ENCODE results near the gene PAQR5. TPM values are rescaled to one million over a fixed set of nuclear protein-coding genes. Genes with fewer than 3 reads are reported as not detected.

PAQR5 gene
- total RNA-seq, 1 experiment from 2014 or later: 9.4 TPM

DNA sequence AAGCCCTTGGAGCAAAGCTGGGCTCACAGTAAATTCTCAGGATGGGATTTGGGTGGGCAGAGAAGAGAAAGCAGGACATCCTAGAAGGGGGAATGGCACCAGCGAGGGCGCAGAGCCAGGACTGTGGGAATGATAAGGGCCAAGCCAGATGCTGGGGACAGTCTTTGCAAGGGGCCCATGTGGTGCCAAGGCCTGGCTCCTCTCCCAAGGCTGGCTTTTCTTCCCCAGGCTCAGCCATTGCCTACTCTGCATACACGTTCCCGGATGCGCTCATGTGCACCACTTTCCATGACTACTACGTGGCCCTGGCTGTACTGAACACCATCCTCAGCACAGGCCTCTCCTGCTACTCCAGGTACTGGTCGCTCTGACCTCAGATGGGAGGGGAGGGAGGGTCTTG, 90.7 kb downstream of the PAQR5 start (continued):
- no peak for TF ChIP-seq ESRRA (CRISPR knock-in tag; IDR thresholded peaks at IDR 0.05; ENCODE audit: borderline replicate concordance)

DNA sequence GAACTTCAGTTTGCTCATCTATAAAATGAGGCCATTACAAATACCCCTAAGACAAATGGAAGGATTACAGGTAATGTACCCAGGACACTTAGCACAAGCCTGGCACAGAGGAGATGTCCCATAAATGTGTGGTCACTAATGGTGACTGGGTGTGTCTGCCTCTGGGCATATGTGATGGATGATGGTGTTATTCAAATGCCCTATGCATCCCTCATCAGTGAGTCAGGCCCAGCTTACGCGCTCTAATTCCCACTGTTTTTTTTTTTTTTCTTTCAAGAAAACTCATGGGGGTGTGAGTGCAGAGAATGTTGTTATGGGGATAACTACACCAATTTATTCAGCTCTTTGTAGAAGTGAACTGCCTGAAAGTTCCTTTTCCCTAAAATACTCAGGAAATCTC, 91.9 kb downstream of the PAQR5 start:
- H3K27me3 Mint-ChIP-seq (ENCODE audit: low read depth): no peaks in the 10 kb centered on the region
- no peaks in the 10 kb centered on the region; the same call in 1 of the 2 replicates for H3K36me3 Mint-ChIP-seq
- CTCF ChIA-PET: no interaction called here
- no peak overlapping the region for H3K27ac Mint-ChIP-seq
- ATAC-seq (no peak), DNase-seq (ENCODE audit: low spot score) (no peak)
- POLR2A ChIA-PET: no interaction called here
- TF ChIP-seq, protein P1, sequence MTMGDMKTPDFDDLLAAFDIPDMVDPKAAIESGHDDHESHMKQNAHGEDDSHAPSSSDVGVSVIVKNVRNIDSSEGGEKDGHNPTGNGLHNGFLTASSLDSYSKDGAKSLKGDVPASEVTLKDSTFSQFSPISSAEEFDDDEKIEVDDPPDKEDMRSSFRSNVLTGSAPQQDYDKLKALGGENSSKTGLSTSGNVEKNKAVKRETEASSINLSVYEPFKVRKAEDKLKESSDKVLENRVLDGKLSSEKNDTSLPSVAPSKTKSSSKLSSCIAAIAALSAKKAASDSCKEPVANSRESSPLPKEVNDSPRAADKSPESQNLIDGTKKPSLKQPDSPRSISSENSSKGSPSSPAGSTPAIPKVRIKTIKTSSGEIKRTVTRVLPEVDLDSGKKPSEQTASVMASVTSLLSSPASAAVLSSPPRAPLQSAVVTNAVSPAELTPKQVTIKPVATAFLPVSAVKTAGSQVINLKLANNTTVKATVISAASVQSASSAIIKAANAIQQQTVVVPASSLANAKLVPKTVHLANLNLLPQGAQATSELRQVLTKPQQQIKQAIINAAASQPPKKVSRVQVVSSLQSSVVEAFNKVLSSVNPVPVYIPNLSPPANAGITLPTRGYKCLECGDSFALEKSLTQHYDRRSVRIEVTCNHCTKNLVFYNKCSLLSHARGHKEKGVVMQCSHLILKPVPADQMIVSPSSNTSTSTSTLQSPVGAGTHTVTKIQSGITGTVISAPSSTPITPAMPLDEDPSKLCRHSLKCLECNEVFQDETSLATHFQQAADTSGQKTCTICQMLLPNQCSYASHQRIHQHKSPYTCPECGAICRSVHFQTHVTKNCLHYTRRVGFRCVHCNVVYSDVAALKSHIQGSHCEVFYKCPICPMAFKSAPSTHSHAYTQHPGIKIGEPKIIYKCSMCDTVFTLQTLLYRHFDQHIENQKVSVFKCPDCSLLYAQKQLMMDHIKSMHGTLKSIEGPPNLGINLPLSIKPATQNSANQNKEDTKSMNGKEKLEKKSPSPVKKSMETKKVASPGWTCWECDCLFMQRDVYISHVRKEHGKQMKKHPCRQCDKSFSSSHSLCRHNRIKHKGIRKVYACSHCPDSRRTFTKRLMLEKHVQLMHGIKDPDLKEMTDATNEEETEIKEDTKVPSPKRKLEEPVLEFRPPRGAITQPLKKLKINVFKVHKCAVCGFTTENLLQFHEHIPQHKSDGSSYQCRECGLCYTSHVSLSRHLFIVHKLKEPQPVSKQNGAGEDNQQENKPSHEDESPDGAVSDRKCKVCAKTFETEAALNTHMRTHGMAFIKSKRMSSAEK (CRISPR knock-in tag; IDR thresholded peaks at IDR 0.05; ENCODE audit: borderline replicate concordance): no peak
- TF ChIP-seq, protein P2, sequence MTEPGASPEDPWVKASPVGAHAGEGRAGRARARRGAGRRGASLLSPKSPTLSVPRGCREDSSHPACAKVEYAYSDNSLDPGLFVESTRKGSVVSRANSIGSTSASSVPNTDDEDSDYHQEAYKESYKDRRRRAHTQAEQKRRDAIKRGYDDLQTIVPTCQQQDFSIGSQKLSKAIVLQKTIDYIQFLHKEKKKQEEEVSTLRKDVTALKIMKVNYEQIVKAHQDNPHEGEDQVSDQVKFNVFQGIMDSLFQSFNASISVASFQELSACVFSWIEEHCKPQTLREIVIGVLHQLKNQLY (CRISPR knock-in tag; IDR thresholded peaks at IDR 0.05): no peak
- TF ChIP-seq ATF1 (CRISPR knock-in tag; IDR thresholded peaks at IDR 0.05): no peak
- TF ChIP-seq JAZF1 (CRISPR knock-in tag; IDR thresholded peaks at IDR 0.05): no peak
- no peak for TF ChIP-seq FOXJ3 (CRISPR knock-in tag; IDR thresholded peaks at IDR 0.05; ENCODE audit: borderline replicate concordance)
- no peak for TF ChIP-seq TCF7 (CRISPR knock-in tag; IDR thresholded peaks at IDR 0.05; ENCODE audit: low read depth)
- TF ChIP-seq, protein P3, sequence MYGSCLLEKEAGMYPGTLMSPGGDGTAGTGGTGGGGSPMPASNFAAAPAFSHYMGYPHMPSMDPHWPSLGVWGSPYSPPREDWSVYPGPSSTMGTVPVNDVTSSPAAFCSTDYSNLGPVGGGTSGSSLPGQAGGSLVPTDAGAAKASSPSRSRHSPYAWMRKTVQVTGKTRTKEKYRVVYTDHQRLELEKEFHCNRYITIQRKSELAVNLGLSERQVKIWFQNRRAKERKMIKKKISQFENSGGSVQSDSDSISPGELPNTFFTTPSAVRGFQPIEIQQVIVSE (CRISPR knock-in tag; IDR thresholded peaks at IDR 0.05; ENCODE audit: borderline replicate concordance): no peak
- no peak for TF ChIP-seq NFATC4 (CRISPR knock-in tag; IDR thresholded peaks at IDR 0.05)
- no peak for TF ChIP-seq KAT7 (CRISPR knock-in tag; IDR thresholded peaks at IDR 0.05; ENCODE audit: borderline replicate concordance)
- TF ChIP-seq ZNF396 (CRISPR knock-in tag; IDR thresholded peaks at IDR 0.05; ENCODE audit: borderline replicate concordance): no peak
- peaks cover 20% of the 10 kb centered on the region for H3K4me1 Mint-ChIP-seq
- no peak overlapping the region for H3K4me3 Mint-ChIP-seq
- H3K9me3 Mint-ChIP-seq: no peaks in the 10 kb centered on the region

DNA sequence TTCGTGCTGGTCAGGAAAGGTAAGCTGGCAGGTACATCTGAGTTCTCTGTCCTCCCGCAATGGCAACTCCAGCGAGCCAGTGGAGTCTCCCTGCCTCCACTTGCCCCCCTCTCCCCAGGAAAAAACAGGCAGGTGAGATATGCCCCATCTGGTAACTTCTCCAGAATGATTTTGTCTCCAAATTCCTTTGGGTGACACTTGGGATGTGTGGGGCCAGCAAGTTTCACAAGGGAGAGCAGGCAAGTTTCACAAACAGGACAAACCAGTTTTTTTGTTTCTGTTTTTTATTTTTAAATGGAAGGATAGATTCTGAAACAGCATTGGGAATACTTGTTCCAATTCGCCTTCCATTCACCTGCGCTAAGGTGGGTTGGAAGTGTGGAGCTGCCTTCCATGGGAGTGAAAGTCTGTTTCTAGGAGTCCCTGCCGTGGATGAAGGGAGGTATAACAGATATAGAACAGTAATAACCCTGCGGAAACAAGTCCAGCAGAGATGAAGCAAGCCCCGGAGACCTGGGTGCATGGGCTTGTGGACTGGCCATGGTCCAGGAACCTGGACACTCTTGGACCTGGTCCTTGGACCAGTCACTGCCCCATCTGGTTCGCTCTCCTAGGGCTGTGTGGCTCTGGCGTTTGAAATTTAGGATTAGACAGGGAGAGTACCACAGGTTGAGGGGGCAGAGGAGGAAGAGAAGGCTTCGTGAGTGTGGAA, 92.5 kb downstream of the PAQR5 start:
- ATAC-seq (no peak), DNase-seq (ENCODE audit: low spot score) (no peak)
- POLR2A ChIA-PET: interaction anchor here (0.6 kb wide), 1 partner anchor 43 kb away, joined by 3 read pairs; no protein-coding TSS in a partner anchor
- TF ChIP-seq TP53 (CRISPR knock-in tag; IDR thresholded peaks at IDR 0.05): no peak
- TF ChIP-seq, protein P4, sequence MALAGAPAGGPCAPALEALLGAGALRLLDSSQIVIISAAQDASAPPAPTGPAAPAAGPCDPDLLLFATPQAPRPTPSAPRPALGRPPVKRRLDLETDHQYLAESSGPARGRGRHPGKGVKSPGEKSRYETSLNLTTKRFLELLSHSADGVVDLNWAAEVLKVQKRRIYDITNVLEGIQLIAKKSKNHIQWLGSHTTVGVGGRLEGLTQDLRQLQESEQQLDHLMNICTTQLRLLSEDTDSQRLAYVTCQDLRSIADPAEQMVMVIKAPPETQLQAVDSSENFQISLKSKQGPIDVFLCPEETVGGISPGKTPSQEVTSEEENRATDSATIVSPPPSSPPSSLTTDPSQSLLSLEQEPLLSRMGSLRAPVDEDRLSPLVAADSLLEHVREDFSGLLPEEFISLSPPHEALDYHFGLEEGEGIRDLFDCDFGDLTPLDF (CRISPR knock-in tag; IDR thresholded peaks at IDR 0.05): no peak
- no peak for TF ChIP-seq NR2C2 (CRISPR knock-in tag; IDR thresholded peaks at IDR 0.05)
- TF ChIP-seq ELF4 (CRISPR knock-in tag; IDR thresholded peaks at IDR 0.05; ENCODE audit: low read depth): no peak
- no peak for TF ChIP-seq TEAD4 (CRISPR knock-in tag; IDR thresholded peaks at IDR 0.05)
- no peak for TF ChIP-seq NR3C1 (CRISPR knock-in tag; conservative IDR thresholded peaks at IDR 0.05; ENCODE audit: low read depth)
- TF ChIP-seq ZNF138 (CRISPR knock-in tag; conservative IDR thresholded peaks at IDR 0.05): no peak
- no peak for TF ChIP-seq EMX1 (CRISPR knock-in tag; IDR thresholded peaks at IDR 0.05)
- TF ChIP-seq, protein P5, sequence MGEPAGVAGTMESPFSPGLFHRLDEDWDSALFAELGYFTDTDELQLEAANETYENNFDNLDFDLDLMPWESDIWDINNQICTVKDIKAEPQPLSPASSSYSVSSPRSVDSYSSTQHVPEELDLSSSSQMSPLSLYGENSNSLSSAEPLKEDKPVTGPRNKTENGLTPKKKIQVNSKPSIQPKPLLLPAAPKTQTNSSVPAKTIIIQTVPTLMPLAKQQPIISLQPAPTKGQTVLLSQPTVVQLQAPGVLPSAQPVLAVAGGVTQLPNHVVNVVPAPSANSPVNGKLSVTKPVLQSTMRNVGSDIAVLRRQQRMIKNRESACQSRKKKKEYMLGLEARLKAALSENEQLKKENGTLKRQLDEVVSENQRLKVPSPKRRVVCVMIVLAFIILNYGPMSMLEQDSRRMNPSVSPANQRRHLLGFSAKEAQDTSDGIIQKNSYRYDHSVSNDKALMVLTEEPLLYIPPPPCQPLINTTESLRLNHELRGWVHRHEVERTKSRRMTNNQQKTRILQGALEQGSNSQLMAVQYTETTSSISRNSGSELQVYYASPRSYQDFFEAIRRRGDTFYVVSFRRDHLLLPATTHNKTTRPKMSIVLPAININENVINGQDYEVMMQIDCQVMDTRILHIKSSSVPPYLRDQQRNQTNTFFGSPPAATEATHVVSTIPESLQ (CRISPR knock-in tag; IDR thresholded peaks at IDR 0.05): no peak
- no peak for TF ChIP-seq MXD4 (CRISPR knock-in tag; IDR thresholded peaks at IDR 0.05; ENCODE audit: borderline replicate concordance)
- TF ChIP-seq, protein P6, sequence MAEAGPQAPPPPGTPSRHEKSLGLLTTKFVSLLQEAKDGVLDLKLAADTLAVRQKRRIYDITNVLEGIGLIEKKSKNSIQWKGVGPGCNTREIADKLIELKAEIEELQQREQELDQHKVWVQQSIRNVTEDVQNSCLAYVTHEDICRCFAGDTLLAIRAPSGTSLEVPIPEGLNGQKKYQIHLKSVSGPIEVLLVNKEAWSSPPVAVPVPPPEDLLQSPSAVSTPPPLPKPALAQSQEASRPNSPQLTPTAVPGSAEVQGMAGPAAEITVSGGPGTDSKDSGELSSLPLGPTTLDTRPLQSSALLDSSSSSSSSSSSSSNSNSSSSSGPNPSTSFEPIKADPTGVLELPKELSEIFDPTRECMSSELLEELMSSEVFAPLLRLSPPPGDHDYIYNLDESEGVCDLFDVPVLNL (CRISPR knock-in tag; IDR thresholded peaks at IDR 0.05; ENCODE audit: borderline replicate concordance, low read depth): no peak

More for the DNA sequence above, 92.5 kb downstream of the PAQR5 start:
- peaks cover 20% of the 10 kb centered on the region for H3K4me1 Mint-ChIP-seq
- no peak overlapping the region for H3K4me3 Mint-ChIP-seq
- CTCF ChIA-PET: no interaction called here
- no peaks in the 10 kb centered on the region; the same call in 1 of the 2 replicates for H3K36me3 Mint-ChIP-seq
- H3K27ac Mint-ChIP-seq: no peak overlapping the region
- H3K27me3 Mint-ChIP-seq (ENCODE audit: low read depth): no peaks in the 10 kb centered on the region
- no peaks in the 10 kb centered on the region for H3K9me3 Mint-ChIP-seq

Measured in WTC11 (cell line).